Tibial artery (tissue), 4 donors: ENCODE results near the gene PQBP1.
A peak's percentile ranks its signal among the peaks of the same experiment; 100 is the strongest.

ENCODE experiments used
- DNase-seq, 2 donors: peaks; one replicate each; pipeline ENCODE4 v3.0.0-alpha.2; 2019
- H3K27ac ChIP-seq, 2 donors: fragments of 200-600 bp; sonication (generic) in 1 of 2; 1 replicate in 1 of 2; 2 replicates in 1 of 2; pipeline ENCODE4 v1.5.1; 2018 to 2019; ENCODE audit warnings: mild to moderate bottlenecking in 1 of 2
- H3K27me3 ChIP-seq, 2 donors: fragments of 200-600 bp; sonication (generic) in 1 of 2; one replicate each; pipeline versions ENCODE4 v1.5.1 to v1.6.0; 2016 to 2019
- H3K36me3 ChIP-seq, 3 donors: fragments of 200-600 bp; sonication (generic) in 2 of 3; one replicate each; pipeline ENCODE4 v1.5.1; 2016 to 2019; ENCODE audit warnings: mild to moderate bottlenecking in 2 of 3
- H3K4me1 ChIP-seq, 4 donors: fragments of 200-600 bp; sonication (generic) in 2 of 4; 1 replicate in 3 of 4; 2 replicates in 1 of 4; pipeline ENCODE4 v1.5.1; 2016 to 2019
- H3K4me3 ChIP-seq, 2 donors: fragments of 200-600 bp; sonication (generic) in 1 of 2; 1 replicate in 1 of 2; 2 replicates in 1 of 2; pipeline ENCODE4 v1.5.1; 2018 to 2019; ENCODE audit warnings: mild to moderate bottlenecking in 2 of 2
- H3K9me3 ChIP-seq, 3 donors: fragments of 200-600 bp; sonication (generic) in 1 of 3; one replicate each; pipeline ENCODE4 v1.5.1; 2016 to 2019
- CTCF ChIP-seq, 2 experiments: fragments of 200-600 bp in 1 of 2; fragments of 450-650 bp in 1 of 2; IDR thresholded peaks; one replicate each; pipeline ENCODE4 v1.5.1; 2017 to 2019; ENCODE audit warnings: antibody characterized with exemption in 2 of 2, mild to moderate bottlenecking in 1 of 2, moderate library complexity in 1 of 2
- intact Hi-C: fragments of 100-400 bp; cut with DNase I; formaldehyde crosslinking; loops from one replicate; pipeline ENCODE4 v1.15.0; 2023; ENCODE audit warnings: low total_unique reads

Gene PQBP1

GRCh38 chrX:48897157-48897624 is 539 bp upstream of the PQBP1 start:
- TF ChIP-seq CTCF (IDR thresholded peaks at IDR 0.05), result no peak
- no peaks in the 10 kb centered on the region for H3K27me3 ChIP-seq
- DNase-seq, result peak; percentile 66 to 86
- no peaks in the 10 kb centered on the region for H3K9me3 ChIP-seq
- peaks cover 0 to 18% (median 8%) of the 10 kb centered on the region in 4 donors for H3K4me1 ChIP-seq
- peak overlapping the region; percentile 94 to 98 for H3K27ac ChIP-seq
- peak overlapping the region; percentile 74 to 78 for H3K4me3 ChIP-seq
- peaks cover 10 to 30% (median 13%) of the 10 kb centered on the region in 3 donors for H3K36me3 ChIP-seq
- intact Hi-C loops, result no loop called here

- no peak overlapping the region for H3K27ac ChIP-seq
- intact Hi-C loops, result no loop called here
- H3K4me1 ChIP-seq, result peaks cover 0 to 15% (median 7%) of the 10 kb centered on the region in 4 donors
- no peak overlapping the region for H3K4me3 ChIP-seq
- H3K9me3 ChIP-seq, result no peaks in the 10 kb centered on the region
- no peaks in the 10 kb centered on the region for H3K27me3 ChIP-seq
- no peak for DNase-seq
- no peak for TF ChIP-seq CTCF (IDR thresholded peaks at IDR 0.05)
- H3K36me3 ChIP-seq, result peaks cover 6 to 30% (median 18%) of the 10 kb centered on the region in 3 donors
These were observed 1.3 kb downstream of the PQBP1 start for GRCh38 chrX:48899078-48899410.

- TF ChIP-seq CTCF (IDR thresholded peaks at IDR 0.05), result no peak
- H3K27me3 ChIP-seq, result no peaks in the 10 kb centered on the region
- no peak for DNase-seq
- H3K4me1 ChIP-seq, result peaks cover 0 to 15% (median 7%) of the 10 kb centered on the region in 4 donors
- intact Hi-C loops, result no loop called here
- H3K36me3 ChIP-seq, result peaks cover 6 to 50% (median 24%) of the 10 kb centered on the region in 3 donors
- no peaks in the 10 kb centered on the region for H3K9me3 ChIP-seq
- H3K27ac ChIP-seq, result no peak overlapping the region
- no peak overlapping the region for H3K4me3 ChIP-seq
These were observed 3.3 kb downstream of the PQBP1 start for GRCh38 chrX:48901069-48901468.

- Histone ChIP-seq H3K27me3 (no peaks in the 10 kb centered on the region), H3K27ac (no peak overlapping the region), H3K36me3 (peaks cover 6 to 57% (median 30%) of the 10 kb centered on the region in 3 donors), H3K9me3 (no peaks in the 10 kb centered on the region), H3K4me3 (no peak overlapping the region), H3K4me1 (peaks cover 0 to 7% (median 2%) of the 10 kb centered on the region in 4 donors)
- intact Hi-C loops, result no loop called here
- no peak for DNase-seq
- no peak for TF ChIP-seq CTCF (IDR thresholded peaks at IDR 0.05)
These were observed 4.4 kb downstream of the PQBP1 start for GRCh38 chrX:48902135-48902534.

- Histone ChIP-seq H3K36me3 (peaks cover 6 to 62% (median 30%) of the 10 kb centered on the region in 3 donors), H3K27ac (no peak overlapping the region), H3K9me3 (no peaks in the 10 kb centered on the region), H3K27me3 (no peaks in the 10 kb centered on the region), H3K4me3 (no peak overlapping the region), H3K4me1 (peaks cover 0 to 7% (median 2%) of the 10 kb centered on the region in 4 donors)
- intact Hi-C loops, result no loop called here
- no peak for TF ChIP-seq CTCF (IDR thresholded peaks at IDR 0.05)
- DNase-seq, result no peak
These were observed 5.0 kb downstream of the PQBP1 start for GRCh38 chrX:48902776-48903175.

- intact Hi-C loops, result no loop called here
- Histone ChIP-seq H3K27ac (no peak overlapping the region), H3K4me1 (peaks cover 0 to 7% (median 2%) of the 10 kb centered on the region in 4 donors), H3K4me3 (no peak overlapping the region), H3K36me3 (peaks cover 6 to 67% (median 30%) of the 10 kb centered on the region in 3 donors), H3K9me3 (no peaks in the 10 kb centered on the region), H3K27me3 (no peaks in the 10 kb centered on the region)
- no peak for TF ChIP-seq CTCF (IDR thresholded peaks at IDR 0.05)
- no peak for DNase-seq
These were observed 5.6 kb downstream of the PQBP1 start for GRCh38 chrX:48903290-48903689.
